D341Med (cell line): ENCODE results near the gene TFF1.

Experiments used
- DNase-seq: peaks from one replicate; pipeline ENCODE4 v3.0.0; 2012; ENCODE audit warnings: low spot score

The TFF1 gene

DNA sequence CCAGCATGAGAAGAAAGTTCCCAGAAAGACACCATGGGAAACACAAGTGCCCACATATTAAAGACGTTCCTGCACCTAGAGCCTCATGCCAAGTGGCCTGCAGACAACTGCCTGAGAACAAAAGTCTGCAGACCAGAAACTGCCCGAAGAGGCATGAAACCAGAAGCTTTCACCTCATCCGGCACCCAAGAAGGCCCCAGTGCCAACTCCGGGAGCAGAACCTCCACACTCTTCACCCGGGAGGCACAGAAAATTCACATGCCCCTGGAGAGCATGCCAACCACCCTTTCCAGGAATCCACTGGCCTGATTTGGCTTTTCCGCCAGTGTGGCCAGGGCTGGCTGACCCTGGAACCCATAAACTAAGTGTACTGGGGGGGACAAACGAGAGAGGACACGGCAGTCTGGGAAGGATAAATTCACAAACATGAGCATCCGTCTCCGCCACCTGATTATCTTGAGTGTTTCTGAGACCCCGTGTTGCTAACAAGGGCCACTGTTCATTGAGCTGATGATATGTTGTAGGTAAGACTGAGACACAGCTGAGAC, 22.3 kb downstream of the TFF1 start:
- no peak for DNase-seq

DNA sequence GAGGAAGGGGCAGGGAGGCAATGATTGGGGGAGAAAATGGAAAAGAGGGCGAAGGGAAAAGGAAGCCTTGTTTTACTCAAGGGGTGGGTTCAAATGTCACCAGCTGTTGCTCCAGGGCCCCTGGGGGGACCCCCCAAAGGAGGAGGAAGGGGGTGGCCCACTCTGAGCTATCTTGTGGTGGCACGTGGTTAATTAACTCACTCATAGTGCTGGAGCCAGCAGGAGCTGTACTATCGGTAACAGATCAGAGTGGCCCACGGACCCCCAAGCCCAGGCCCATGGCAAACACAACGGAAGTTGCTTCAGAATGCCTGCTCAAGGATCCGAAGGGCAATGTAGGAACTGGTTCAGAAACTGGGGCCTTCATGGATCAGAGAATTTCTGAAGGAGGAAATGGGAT, 22.8 kb downstream of the TFF1 start:
- no peak for DNase-seq

DNA sequence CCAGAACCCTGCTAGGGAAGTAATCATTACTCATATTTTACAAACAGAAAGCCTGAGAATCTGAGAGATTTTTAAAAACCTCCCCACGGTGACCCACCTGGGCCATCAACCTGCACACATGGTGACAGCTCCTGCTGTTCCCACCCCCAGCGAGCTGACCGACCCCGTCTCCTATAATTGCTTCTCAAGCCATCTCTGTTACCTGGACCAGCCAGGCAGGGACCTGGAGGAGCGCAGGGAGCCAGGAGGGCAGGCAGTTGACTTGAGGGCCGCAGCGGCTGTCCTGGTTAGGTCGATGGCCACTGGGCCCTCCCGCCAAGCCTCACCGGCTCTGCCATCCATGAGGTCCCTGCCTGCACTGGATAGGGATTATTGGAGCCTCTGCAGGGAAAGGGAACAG, 23.2 kb downstream of the TFF1 start:
- DNase-seq = no peak

DNA sequence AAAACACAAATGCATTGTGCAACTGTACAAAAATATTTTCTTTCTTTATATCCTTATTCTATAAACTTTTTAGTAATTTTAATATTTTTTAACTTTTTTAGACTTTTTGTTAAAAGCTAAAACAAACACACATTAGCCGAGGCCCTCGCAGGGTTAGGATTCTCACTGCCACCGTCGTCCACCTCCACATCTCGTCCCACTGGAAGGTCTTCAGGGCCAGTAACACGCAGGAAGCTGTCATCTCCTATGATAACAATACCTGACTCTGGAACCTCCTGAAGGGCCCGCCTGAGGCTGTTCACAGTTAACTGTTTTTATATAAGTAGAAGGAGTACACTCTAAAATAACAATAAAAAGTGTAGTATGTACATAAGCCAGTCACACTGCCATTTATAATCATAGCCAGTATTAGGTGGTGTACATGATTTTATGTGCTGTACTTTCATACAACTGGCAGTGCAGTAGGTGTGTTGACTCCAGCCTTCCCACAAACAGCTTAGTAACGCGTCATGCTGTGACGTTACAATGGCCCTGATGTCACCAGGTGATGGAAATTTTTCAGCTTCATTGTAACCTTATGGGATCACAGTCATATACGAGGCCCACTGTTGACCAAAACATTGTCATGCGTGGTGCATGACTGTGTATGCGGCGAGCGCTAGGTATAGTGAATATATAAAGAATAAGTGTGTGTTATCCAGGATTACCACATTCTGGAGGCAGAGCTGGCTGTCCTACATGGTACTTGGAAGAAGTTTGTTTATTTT, 24.4 kb downstream of the TFF1 start:
- no peak for DNase-seq

DNA sequence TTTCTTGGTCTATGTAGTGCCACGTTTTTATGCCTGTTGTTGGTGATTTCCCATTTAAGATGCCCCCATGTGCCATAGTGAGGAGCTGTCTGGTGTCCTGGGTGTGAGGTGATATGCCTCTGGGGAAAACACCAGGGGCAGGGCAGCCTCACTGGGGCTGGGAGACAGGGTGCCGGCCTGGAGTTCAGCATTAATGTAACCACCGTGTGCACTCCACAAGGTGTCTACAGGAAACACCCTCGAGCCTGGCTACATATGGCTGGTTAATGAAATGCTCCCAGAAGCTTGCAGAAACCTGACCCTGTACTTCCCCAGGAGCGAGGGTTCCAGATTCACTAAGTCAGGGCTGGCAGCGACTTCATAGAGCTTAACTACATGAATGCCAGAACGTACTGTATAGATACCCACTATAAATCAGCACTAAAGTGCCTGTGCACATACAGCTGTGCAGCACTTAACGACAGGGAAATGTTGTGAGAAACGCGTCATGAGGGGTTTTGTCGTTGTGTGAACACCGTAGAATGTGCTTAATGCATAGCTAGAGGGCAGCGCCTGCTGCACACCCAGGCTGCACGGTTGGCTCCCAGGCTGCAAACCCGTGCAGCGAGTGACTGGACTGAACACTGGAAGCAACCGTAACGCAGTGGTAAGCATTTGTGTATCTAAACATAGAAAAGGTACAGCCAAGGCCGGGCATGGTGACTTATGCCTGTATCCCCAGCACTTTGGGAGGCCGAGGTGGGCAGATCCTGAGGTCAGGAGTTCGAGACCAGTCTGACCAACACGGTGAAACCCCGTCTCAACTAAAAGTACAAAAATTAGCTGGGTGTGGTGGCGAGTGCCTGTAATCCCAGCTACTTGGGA, 25.9 kb downstream of the TFF1 start:
- DNase-seq = no peak

DNA sequence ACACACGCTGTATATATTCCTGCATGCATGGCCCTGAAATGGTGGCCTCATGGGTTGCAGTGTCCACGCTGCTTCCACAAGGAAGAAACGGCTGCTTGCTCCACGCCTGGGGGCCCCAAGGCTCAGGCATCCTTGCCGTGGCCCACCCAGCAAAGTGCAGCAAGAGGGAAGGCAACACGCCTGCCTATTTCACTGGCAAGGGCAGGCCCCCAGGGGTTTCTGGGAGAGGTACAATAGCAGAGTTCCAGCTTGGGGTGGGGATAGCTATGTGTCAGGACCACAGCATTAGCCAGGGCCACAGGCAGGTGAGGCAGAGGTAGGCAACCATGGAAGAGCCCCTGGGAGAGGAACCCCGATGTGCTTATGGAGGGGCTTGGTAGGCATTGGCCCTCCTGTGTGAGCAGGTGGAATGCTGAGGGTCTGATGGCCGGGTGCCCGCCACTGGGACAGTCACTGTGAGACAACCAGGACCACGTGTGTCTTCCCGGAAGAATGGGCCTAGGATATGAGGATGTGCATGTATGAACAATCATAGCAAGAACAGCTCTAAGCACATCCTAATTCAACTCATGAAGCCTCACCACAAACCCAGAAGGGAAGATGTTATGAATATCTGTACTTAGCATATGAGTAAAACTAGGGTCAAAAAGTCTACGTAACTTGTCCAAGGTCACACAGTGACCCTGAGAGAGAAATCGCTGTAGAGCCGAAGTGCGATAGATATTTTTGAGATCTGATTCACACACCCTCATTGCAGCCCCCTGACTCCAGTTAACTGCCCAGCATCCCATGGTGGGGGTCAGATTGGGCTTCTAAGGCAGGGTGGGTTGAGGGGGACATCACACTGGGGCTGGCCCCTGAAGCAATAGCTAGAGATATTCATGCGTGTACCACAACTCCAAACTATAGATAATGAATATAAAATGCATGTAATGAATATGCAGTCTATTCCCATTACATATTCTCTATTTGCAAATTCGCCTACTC, 27.3 kb downstream of the TFF1 start:
- no peak for DNase-seq

DNA sequence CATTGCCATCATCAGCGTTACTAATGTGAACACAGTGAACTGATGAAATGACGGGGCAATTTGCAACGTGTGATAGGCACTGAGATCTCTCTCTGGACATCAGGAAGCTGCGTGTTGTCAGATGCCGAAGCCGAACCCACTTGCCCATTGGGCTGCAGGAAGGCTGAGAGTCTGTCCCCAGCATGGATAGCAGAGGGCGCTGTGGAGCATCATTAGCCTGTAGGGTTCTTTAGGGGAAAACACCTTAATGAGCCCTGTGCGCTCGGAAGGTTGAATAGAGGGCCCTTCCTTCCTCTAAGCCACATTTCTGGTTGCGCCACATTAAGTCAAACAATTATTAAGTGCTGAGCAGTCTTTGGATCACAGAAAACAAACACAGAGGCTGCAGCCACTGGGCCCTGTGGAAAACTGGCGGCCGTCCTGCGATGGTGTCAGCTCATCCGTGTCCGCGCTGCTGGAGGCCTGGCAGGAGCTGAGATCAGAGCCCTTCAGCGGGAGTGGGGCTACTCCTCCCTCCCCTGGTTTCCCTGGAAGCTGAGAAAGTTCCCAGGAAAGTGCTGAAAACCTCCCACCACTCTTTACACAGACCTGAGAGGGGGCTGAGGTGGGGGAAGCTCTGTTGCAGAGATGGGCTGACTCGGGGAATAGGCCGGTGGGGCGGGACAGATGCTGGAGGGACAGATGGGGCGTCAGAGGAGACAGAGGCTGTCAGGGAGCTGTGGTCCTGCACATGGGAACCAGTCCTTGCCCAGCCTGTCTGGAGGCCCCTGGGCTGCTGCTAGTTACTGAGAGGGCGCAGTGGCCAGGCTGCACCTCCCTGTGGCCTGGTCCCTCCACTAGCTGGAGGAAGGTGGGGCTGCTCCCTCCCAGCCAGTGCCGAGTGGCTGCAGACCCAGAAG, 28.3 kb downstream of the TFF1 start:
- peak; percentile 77 for DNase-seq

DNA sequence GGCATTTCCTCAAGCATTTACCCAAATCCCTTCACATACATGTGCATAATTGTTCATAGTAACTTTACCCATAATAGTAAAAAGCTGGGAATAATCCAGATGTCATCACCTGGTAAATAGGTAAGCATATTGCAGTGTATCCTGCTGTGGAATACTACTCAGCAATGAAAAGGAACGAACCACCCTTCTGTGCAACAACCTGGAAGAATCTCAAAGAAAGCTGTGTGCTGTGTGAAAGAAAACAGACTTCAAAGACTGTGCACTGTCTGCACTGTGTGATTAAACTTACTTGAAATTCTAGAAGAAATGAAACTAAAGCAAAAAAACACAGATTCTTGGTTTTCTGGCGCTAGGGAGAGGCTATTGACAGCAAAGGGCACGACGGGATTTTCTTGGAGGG, 29.1 kb downstream of the TFF1 start:
- no peak for DNase-seq

DNA sequence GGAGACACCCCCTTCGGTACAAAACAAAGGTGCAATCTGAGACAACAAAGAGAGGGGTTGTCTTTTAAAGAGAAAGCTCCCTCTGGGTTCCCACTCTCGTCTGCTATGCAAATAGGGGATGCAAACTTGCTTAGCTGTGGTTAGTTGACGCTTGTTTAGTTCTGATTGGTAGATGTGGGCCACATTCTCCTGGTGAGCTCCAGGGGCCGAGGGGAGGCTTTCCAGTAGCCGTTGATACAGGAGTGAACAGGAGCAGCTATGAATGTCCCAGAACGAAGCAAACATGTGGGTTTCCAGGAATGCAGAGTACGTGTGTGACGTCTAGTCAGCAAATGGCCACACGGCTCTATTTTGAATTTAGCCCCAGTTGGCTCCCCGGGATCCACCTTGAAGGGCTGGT, 30.3 kb downstream of the TFF1 start:
- no peak for DNase-seq

DNA sequence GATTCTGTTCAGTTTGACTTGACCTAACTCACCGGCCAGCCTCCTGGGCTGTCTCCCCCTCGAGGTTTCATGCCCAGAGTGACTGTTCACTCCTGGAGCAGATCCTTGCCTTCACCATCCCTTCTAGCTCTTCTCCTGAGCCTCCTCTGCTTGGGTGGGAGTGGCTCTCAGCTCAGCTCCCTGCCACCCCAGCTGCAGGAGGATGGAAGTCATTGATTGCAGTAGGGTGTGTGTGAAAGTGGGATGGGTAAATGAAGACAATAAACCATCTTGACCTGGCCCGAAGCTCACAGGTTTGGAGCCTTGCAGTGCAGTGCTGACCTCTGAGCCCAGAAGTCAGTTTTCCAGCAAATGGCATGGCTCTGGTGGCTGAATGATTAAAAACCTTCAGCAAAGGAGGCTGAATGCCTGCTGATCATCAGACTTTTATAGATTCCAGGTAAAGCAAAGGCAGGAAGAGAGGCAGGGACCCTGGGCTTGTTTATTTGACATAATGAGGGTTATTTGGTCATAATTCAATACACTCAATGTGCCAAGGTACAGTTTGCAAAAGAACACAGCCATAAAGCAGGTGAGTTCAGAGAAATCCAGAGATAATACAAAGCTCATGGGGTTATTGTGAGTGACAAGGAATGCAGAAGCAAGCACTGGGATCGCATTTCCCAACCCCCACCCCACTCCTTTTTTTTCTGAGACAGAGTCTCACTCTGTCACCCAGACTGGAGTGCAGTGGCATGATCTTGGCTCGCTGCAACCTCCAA, 33.6 kb downstream of the TFF1 start:
- no peak for DNase-seq

DNA sequence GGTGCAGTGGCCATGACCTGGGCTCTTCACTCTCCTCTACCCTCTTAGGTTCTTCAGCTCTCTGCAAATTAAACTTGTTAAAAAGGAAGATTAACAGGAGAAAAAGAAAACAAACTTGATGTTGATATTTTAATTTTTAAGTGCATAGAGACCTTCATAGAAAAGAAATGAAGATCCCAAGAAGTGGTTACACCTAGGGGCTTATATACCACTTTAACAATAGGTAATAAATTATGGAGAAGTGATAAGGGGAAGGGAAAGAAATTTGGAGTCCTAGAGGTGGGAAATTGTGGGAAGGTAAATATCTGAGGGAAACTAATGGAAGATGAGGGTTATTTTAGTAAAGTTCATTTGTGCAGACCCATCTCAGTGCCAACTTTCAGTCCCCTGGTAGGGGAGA, 34.7 kb downstream of the TFF1 start:
- no peak for DNase-seq

DNA sequence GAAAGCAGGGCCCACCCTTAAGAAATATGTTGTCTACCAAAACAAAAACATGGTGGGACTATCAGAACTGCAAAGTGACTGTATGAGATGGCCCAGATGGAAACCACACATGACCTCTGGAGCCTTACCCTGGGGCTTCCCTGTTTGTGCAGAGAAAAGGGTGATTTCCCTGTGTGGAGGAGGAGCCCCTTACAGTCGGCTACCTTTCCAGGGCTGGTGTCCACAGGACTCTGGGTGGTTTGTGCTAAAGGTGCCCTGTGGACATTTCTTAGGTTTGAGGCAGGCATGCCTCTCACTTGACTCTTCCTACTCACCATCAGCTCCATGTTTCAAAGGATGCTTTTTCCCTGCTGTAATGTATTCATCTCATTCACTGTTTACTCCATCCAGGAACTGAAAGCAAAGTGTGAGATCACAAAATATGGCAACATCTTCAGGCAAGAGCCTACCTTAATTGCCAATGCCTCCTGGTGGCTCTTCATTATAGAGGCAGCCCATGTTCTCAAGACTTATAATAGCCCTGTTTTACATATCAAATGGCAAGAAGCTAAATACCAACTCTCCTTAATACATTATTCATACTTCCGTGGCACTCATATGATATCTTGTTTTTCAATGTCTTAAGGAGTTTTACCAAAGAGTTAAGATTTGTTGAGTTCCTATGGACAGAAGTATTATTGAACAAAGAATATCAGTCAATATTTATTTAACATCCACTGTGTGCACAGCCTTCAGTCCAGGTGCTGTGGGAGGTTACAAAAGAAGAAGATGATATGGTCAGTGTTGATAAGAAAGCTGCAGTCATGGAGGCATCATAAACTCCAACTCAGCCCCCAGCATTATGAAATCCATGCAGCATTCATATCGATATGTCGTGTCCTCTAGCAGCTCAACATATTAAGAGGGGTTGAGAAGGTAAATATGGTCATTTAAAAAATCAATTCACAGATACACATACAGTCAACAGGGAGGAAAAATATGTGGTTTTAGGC, 35.7 kb downstream of the TFF1 start:
- DNase-seq = no peak

DNA sequence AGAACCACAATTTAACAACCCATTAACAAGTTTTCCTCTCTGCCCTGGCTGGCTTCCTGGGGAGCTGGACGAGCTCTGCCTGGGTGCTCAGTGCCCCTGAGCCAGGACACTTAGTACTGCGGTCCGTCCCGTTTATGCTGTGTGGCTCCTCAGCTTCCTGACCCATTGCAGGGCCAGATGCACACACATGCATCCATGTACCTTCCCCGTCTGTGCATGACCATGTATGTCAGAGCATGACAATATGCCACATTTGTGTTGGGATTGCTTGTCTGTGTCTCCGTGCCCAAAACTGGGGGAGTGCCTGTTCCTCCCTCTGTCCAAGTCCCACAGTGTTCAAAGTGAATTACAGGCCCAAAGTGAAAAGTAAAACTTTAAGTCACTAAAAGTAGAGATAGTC, 41.4 kb downstream of the TFF1 start:
- no peak for DNase-seq

DNA sequence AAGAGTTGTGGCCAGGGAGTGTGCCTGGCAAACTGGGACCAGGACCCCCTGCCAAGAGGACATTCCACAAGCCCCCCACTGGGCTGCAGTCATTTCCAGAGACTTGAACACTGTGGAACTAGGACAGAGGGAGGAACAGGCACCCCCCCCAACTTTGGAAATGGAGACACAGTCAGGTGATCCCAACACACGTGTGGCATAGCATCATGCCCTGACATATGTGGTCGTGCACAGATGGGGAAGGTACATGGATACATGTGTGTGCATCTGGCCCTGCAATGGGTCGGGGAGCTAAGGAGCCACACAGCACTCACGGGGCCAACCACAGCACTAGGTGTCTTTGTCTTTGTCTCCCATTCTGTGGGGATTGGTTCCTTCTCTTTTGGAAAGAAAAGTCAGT, 44.5 kb downstream of the TFF1 start:
- no peak for DNase-seq

DNA sequence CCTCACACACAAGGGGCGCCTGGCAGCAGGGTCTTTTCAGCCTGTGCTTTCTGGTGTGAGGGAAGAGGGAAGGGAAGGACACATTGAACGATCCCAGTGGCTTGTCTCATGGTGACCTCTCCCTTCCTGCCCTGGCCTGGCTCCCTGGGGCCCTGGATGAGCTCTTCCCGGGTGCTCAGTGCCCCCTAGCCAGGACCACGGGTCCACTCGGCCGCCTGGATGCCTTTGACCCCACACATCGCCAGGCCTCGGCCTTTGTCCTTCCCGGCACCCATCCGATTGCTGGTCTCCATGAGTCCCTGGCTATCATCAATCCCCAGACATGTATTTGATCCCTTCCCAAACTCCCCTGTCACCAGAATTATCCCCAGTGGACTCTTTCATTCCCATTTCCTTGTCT, 45.1 kb downstream of the TFF1 start:
- DNase-seq = no peak

DNA sequence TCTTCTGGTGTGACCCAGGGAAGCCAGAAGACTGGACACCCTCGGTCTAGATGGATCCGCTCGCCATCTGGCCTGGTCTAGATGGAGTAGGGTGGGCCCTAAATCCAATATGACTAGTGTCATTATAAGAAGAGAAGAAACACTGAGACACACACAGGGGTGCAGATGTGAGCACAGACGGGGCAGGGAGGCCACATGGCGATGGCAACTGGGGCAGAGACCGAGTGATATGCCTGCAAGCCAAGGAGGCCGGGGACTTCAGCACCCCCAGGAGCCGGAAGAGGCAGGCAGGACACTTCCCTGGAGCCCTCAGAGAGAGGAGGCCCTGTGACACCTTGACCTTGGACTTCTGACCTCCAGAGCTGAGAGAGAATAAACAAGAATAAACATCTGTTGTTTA, 45.5 kb downstream of the TFF1 start:
- DNase-seq = no peak

DNA sequence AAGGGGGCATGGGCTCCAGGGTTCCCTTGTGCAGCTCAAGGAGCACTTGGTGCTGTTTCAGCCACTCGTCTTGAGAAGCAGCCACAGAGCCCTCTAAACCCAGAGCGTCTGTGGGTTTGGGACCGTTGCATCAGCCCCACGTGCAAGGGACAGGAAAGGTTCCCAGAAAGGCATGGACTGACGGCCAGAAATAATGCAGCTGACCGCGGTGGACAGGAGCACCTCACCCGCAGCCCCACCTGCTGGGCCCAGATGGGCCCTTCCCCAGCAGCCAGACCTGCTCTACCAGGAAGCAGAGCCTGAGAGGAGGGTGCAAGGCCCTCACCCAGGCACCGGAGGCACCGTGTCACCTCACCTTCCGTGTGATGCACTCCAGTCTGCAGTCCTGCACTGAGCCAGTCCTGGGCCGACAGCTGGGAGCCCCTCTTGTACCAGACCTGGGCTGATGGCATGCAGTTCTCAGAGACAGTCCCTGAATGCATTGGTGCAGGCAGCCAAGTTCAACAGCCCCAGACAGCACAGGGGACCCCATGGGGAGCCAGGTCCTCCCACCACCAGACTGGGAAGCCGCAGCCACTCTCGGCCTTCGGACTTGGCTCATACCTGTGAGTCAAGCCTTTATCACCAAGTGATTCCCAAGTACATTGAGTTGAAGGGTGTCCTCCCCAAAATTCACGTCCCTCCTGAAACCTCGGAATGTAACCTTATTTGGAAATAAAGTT, 46.3 kb downstream of the TFF1 start:
- DNase-seq = no peak

DNA sequence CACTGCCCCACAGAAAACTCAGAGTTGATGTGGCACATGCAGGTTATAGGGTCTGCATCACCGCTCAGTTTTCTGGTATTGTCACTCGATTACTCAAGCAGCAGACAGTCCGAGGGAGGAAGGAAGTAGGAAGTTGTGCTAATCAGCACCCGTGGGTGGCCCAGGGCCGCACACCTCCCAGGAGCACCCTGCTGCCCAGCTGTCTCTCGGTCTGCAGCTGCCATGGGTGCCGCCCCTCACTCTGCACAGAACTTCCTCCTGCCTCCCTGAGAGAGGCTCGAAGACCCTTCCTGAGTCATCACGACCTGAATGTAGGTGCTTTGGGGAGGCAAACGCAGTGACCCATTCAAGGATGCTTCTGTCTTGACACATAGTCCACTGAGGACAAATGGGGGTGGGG, 47.0 kb downstream of the TFF1 start:
- DNase-seq = no peak
